Fibroblast of lung (primary cell): ENCODE data around the gene TBC1D10B. TPM values are rescaled to one million over a fixed set of nuclear protein-coding genes. Genes with fewer than 3 reads are reported as not detected.

Experiments
- DNase-seq, 2 donors: peaks; one replicate each; pipeline versions ENCODE4 v3.0.0 to v3.0.0-alpha.2; 2010; ENCODE audit warnings: low read depth in 2 of 2
- H2AFZ ChIP-seq: 2 replicates; pipeline ENCODE4 v1.5.1; 2012; ENCODE audit warnings: low read length, control low read depth, inconsistent platforms
- H3K27ac ChIP-seq: 2 replicates; pipeline ENCODE4 v1.5.1; 2011; ENCODE audit warnings: low read length, control low read depth; ENCODE audit not compliant: insufficient read depth
- H3K27me3 ChIP-seq: 2 replicates; pipeline ENCODE4 v1.5.1; 2011; ENCODE audit warnings: mild to moderate bottlenecking, low read length; ENCODE audit not compliant: control insufficient read depth, insufficient read depth
- H3K36me3 ChIP-seq: 2 replicates; pipeline ENCODE4 v1.5.1; 2011; ENCODE audit warnings: low read length; ENCODE audit not compliant: control insufficient read depth, insufficient read depth
- H3K4me1 ChIP-seq: 2 replicates; pipeline ENCODE4 v1.5.1; 2011; ENCODE audit warnings: low read length; ENCODE audit not compliant: control insufficient read depth, insufficient read depth; ENCODE audit errors: extremely low read depth
- H3K4me2 ChIP-seq: 2 replicates; pipeline ENCODE4 v1.5.1; 2011; ENCODE audit warnings: low read length, control low read depth; ENCODE audit not compliant: insufficient read depth; ENCODE audit errors: extremely low read depth
- H3K4me3 ChIP-seq, 4 experiments: fragments of 200-600 bp in 1 of 4; sonication (generic) in 1 of 4; replicated peaks in 1 of 4; 2 replicates each; pipeline ENCODE4 v1.5.1; 2011 to 2016; ENCODE audit warnings: low read length in 4 of 4, low read depth in 3 of 4, mild to moderate bottlenecking in 3 of 4, control low read depth in 2 of 4, inconsistent platforms in 1 of 4, mixed read lengths in 1 of 4; ENCODE audit not compliant: insufficient read depth in 1 of 4; ENCODE audit errors: control extremely low read depth in 1 of 4
- H3K79me2 ChIP-seq: 2 replicates; pipeline ENCODE4 v1.5.1; 2012; ENCODE audit warnings: mild to moderate bottlenecking, low read length, inconsistent platforms; ENCODE audit not compliant: control insufficient read depth, insufficient read depth
- H3K9ac ChIP-seq: 2 replicates; pipeline ENCODE4 v1.5.1; 2011; ENCODE audit warnings: mild to moderate bottlenecking, low read length, control low read depth; ENCODE audit not compliant: insufficient read depth
- H3K9me3 ChIP-seq: 2 replicates; pipeline ENCODE4 v1.5.1; 2012; ENCODE audit warnings: low read depth, low read length; ENCODE audit not compliant: control insufficient read depth, insufficient read depth
- H4K20me1 ChIP-seq: 2 replicates; pipeline ENCODE4 v1.5.1; 2011; ENCODE audit warnings: low read length; ENCODE audit not compliant: control insufficient read depth, insufficient read depth; ENCODE audit errors: extremely low read depth
- EZH2 ChIP-seq: IDR thresholded peaks from 2 replicates; pipeline ENCODE4 v1.5.1; 2012; ENCODE audit warnings: low read length, control low read depth, mild to moderate bottlenecking; ENCODE audit errors: missing control alignments
- polyA plus RNA-seq, 2 donors: library from polyadenylated mRNA; depleted of rRNA in 1 of 2; stranded (reverse) in 1 of 2; unstranded in 1 of 2; fragments of >200 nt; gene quantifications; 2 replicates each; pipeline ENCODE4 v1.2.1, GENCODE V29; 2011 to 2012; ENCODE audit warnings: missing spikeins in 1 of 2
- total RNA-seq: library from RNA; depleted of rRNA; stranded (reverse); fragments of >200 nt; gene quantifications from 2 replicates; pipeline ENCODE4 v1.2.1, GENCODE V29; 2014
- TF ChIP-seq, protein P1 (sequence below), 2 donors: IDR thresholded peaks in 1 of 2; conservative IDR thresholded peaks in 1 of 2; 1 replicate in 1 of 2; 2 replicates in 1 of 2; pipeline ENCODE4 v1.5.1; 2011 to 2012; ENCODE audit warnings: low read length in 2 of 2, control low read depth in 1 of 2, inconsistent platforms in 1 of 2, low read depth in 1 of 2, mild to moderate bottlenecking in 1 of 2

Gene TBC1D10B
- total and polyA plus RNA-seq, 2 donors (not counting 1 experiment from before 2014, with no cell fraction given), result 14.8 to 29.6 TPM

DNA sequence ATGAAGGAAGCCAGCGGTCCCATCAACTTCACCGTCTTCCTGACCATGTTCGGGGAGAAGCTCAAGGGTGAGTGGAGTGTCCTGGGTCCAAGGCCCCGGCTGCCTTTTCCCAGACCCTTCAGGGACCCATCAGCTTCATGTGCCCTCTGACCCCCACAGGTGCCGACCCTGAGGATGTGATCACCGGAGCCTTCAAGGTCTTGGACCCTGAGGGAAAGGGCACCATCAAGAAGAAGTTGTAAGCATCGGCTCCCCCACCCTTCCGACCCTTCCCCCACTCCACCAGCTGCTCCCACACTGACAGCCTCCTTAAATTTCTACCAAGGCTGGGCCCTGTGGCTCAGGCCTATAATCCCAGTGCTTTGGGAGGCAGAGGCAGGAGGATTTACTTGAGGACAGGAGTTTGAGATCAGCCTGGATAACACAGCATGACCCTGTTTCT lies 6.2 kb upstream of the TBC1D10B start:
- Histone ChIP-seq H3K4me1 (peaks cover 10% of the 10 kb centered on the region), H3K27me3 (no peaks in the 10 kb centered on the region), H3K36me3 (no peaks in the 10 kb centered on the region), H2AFZ (no peak overlapping the region), H3K4me3 (no peak overlapping the region), H4K20me1 (no peaks in the 10 kb centered on the region), H3K9ac (no peak overlapping the region), H3K4me2 (no peak overlapping the region), H3K9me3 (no peaks in the 10 kb centered on the region), H3K79me2 (peaks cover 3% of the 10 kb centered on the region), H3K27ac (no peak overlapping the region)
- no peak for DNase-seq
- TF ChIP-seq, protein P1, sequence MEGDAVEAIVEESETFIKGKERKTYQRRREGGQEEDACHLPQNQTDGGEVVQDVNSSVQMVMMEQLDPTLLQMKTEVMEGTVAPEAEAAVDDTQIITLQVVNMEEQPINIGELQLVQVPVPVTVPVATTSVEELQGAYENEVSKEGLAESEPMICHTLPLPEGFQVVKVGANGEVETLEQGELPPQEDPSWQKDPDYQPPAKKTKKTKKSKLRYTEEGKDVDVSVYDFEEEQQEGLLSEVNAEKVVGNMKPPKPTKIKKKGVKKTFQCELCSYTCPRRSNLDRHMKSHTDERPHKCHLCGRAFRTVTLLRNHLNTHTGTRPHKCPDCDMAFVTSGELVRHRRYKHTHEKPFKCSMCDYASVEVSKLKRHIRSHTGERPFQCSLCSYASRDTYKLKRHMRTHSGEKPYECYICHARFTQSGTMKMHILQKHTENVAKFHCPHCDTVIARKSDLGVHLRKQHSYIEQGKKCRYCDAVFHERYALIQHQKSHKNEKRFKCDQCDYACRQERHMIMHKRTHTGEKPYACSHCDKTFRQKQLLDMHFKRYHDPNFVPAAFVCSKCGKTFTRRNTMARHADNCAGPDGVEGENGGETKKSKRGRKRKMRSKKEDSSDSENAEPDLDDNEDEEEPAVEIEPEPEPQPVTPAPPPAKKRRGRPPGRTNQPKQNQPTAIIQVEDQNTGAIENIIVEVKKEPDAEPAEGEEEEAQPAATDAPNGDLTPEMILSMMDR (conservative IDR thresholded peaks at IDR 0.05 in 1 of 2, IDR thresholded peaks at IDR 0.05 in 1 of 2; ENCODE audit: low read depth in 1 of 2, low read length in 2 of 2), result no peak
- TF ChIP-seq EZH2, result no peak

- H3K27ac ChIP-seq, result no peak overlapping the region
- no peaks in the 10 kb centered on the region for H3K9me3 ChIP-seq
- no peak overlapping the region for H3K4me3 ChIP-seq
- no peak for DNase-seq
- H3K4me2 ChIP-seq, result no peak overlapping the region
- H4K20me1 ChIP-seq, result no peaks in the 10 kb centered on the region
- no peaks in the 10 kb centered on the region for H3K36me3 ChIP-seq
- H3K4me1 ChIP-seq, result peaks cover 11% of the 10 kb centered on the region
- TF ChIP-seq, protein P1 (conservative IDR thresholded peaks at IDR 0.05 in 1 of 2, IDR thresholded peaks at IDR 0.05 in 1 of 2; ENCODE audit: low read depth in 1 of 2, low read length in 2 of 2), result no peak
- TF ChIP-seq EZH2, result no peak
- no peak overlapping the region for H3K9ac ChIP-seq
- no peak overlapping the region for H2AFZ ChIP-seq
- H3K79me2 ChIP-seq, result peaks cover 3% of the 10 kb centered on the region
- no peaks in the 10 kb centered on the region for H3K27me3 ChIP-seq
Observed at GRCh38 chr16:30375864-30376263, 5.6 kb upstream of the TBC1D10B start.

DNA sequence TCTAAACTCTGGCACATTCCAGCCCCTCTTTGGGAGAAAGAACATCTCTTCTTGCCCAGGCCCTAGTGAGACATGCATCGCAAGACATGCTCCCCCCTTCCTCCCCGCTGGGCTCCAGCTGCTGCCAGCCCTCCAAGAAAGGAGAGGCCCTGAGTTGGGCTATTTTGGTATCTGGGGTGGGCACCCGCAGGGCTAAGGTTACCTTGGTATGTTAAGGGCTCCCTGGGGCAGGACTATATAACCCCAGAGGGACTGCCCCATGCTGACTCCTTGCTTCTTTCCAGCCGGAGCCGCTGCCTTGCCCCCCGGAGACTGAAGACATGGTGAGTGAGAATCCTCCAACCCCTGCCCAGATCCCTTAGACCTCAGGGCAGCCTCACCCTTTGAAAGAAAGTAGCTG lies 4.2 kb upstream of the TBC1D10B start, which contains the start of gene MYL11:
Gene MYL11, plus strand, starts transcription at position 265 of the 400 bp plus-strand sequence. Its CDS starts 56 bp downstream, at position 321.
- H3K27me3 ChIP-seq, result no peaks in the 10 kb centered on the region
- peaks cover 7% of the 10 kb centered on the region for H3K79me2 ChIP-seq
- H3K4me2 ChIP-seq, result no peak within 1 kb of the TSS
- no peak within 1 kb of the TSS for H3K27ac ChIP-seq
- TF ChIP-seq EZH2, result no peak
- TF ChIP-seq, protein P1 (conservative IDR thresholded peaks at IDR 0.05 in 1 of 2, IDR thresholded peaks at IDR 0.05 in 1 of 2; ENCODE audit: low read depth in 1 of 2, low read length in 2 of 2), result no peak
- H2AFZ ChIP-seq, result no peak within 1 kb of the TSS
- DNase-seq, result no peak
- no peak within 1 kb of the TSS for H3K4me3 ChIP-seq
- peaks cover 11% of the 10 kb centered on the region for H3K4me1 ChIP-seq
- H4K20me1 ChIP-seq, result no peaks in the 10 kb centered on the region
- H3K9me3 ChIP-seq, result no peaks in the 10 kb centered on the region
- H3K36me3 ChIP-seq, result no peaks in the 10 kb centered on the region
- no peak within 1 kb of the TSS for H3K9ac ChIP-seq
